Upper lobe of right lung (tissue), 1 donor: Measurements from ENCODE around the gene DGKK. TPM values are rescaled to one million over a fixed set of nuclear protein-coding genes. Genes with fewer than 3 reads are reported as not detected.
"Not testable (repeated sequence)": the region's sequence is repeated elsewhere in the genome, so short reads cannot be mapped to it uniquely, and the experiment has no call there.

ENCODE experiments used
- ATAC-seq: fragments of 200-7000 bp; cut with Tn5 transposase; one replicate; pipeline ENCODE4 v1.9.1; 2020; ENCODE audit warnings: mild to moderate bottlenecking, moderate library complexity
- DNase-seq: peaks from one replicate; pipeline ENCODE4 v3.0.0-alpha.2; 2020
- H3K27ac ChIP-seq: fragments of 200-600 bp; one replicate; pipeline ENCODE4 v1.8.0; 2022
- H3K27me3 ChIP-seq: fragments of 200-600 bp; one replicate; pipeline ENCODE4 v1.8.0; 2022; ENCODE audit warnings: mild to moderate bottlenecking
- H3K36me3 ChIP-seq: fragments of 200-600 bp; one replicate; pipeline ENCODE4 v1.8.0; 2022
- H3K4me1 ChIP-seq: fragments of 200-600 bp; one replicate; pipeline ENCODE4 v1.8.0; 2022
- H3K4me3 ChIP-seq: fragments of 200-600 bp; one replicate; pipeline ENCODE4 v1.8.0; 2022; ENCODE audit warnings: mild to moderate bottlenecking
- H3K9me3 ChIP-seq: fragments of 200-600 bp; one replicate; pipeline ENCODE4 v1.8.0; 2022
- CTCF ChIP-seq: fragments of 200-600 bp; IDR thresholded peaks from one replicate; pipeline ENCODE4 v1.8.0; 2022; ENCODE audit warnings: antibody characterized with exemption
- intact Hi-C: fragments of 100-400 bp; cut with DNase I; formaldehyde crosslinking; loops from one replicate; pipeline ENCODE4 v1.11.0; 2022
- total RNA-seq: library from RNA; stranded (reverse); fragmentation: NEBNext Ultra II Directional; extraction: Animal tissue kit (Norgen Biotek cat#: 25700); gene quantifications from one replicate; pipeline ENCODE4 v1.2.1, GENCODE V29; 2021
- donor health status: DM: no; HTN: yes; CAD: no; lungs with severe emphysema.

DGKK gene
- total RNA-seq, 1 donor from 2014 or later, result 0.09 TPM

- TF ChIP-seq CTCF, result no peak
- Histone ChIP-seq H3K27ac (no peak overlapping the region), H3K9me3 (no peaks in the 10 kb centered on the region), H3K4me3 (no peak overlapping the region), H3K36me3 (no peaks in the 10 kb centered on the region), H3K4me1 (no peaks in the 10 kb centered on the region), H3K27me3 (no peaks in the 10 kb centered on the region)
- peak; percentile 59 for ATAC-seq
- DNase-seq, result no peak
- intact Hi-C loops, result no loop called here
Measured at GRCh38 chrX:50333308-50333707, 137.3 kb downstream of the DGKK start.

GRCh38 chrX:50332668-50333067 is 138.0 kb downstream of the DGKK start:
- H3K4me1 ChIP-seq, intact Hi-C loops, ATAC-seq, H3K27me3 ChIP-seq, H3K27ac ChIP-seq, DNase-seq, H3K9me3 ChIP-seq, H3K4me3 ChIP-seq, H3K36me3 ChIP-seq: not testable (repeated sequence)
- TF ChIP-seq CTCF, result peak; percentile 9

- no peak for TF ChIP-seq CTCF
- H3K9me3 ChIP-seq, result no peaks in the 10 kb centered on the region
Measured at GRCh38 chrX:50327235-50327634, 143.4 kb downstream of the DGKK start.

More at GRCh38 chrX:50327235-50327634, 143.4 kb downstream of the DGKK start:
- Histone ChIP-seq H3K27me3 (no peaks in the 10 kb centered on the region), H3K4me1 (no peaks in the 10 kb centered on the region), H3K36me3 (no peaks in the 10 kb centered on the region), H3K4me3 (no peak overlapping the region), H3K27ac (no peak overlapping the region)
- intact Hi-C loops, result no loop called here
- DNase-seq (no peak), ATAC-seq (no peak)
